ENCODE data around the gene ADCK1. TPM values are rescaled to one million over a fixed set of nuclear protein-coding genes. Genes with fewer than 3 reads are reported as not detected.
"Not testable (repeated sequence)": the region's sequence is repeated elsewhere in the genome, so short reads cannot be mapped to it uniquely, and the experiment has no call there.

ADCK1 gene
- total RNA-seq, 1 experiment from 2014 or later: 19.0 TPM

GRCh38 chr14:77947372-77947771, 147.5 kb downstream of the ADCK1 start:
- peaks cover 24% of the 10 kb centered on the region; the same call in 1 of the 2 replicates for H3K27me3 ChIP-seq (ENCODE audit: insufficient read depth, low read depth)
- BruUV-seq (replicated peaks): no TSS peak
- no peak for TF ChIP-seq EZH2 (IDR thresholded peaks at IDR 0.05; ENCODE audit: low read depth)
- no peak for TF ChIP-seq CTCF (conservative IDR thresholded peaks at IDR 0.05)
- no peak overlapping the region for H3K4me2 ChIP-seq
- H3K4me3 ChIP-seq: no peak overlapping the region
- H3K79me2 ChIP-seq (ENCODE audit: low read depth): no peaks in the 10 kb centered on the region
- no peak overlapping the region for H3K27ac ChIP-seq
- H2AFZ ChIP-seq: no peak overlapping the region
- no peaks in the 10 kb centered on the region for H3K36me3 ChIP-seq (ENCODE audit: low read depth)
- H3K9me2 ChIP-seq (ENCODE audit: insufficient read depth): no peaks in the 10 kb centered on the region
- H4K20me1 ChIP-seq (ENCODE audit: insufficient read depth): no peaks in the 10 kb centered on the region
- CTCF ChIA-PET: no interaction called here
- H3K9me3 ChIP-seq (ENCODE audit: insufficient read depth, low read depth): 0 out of 2 replicates have a peak, but pooled peaks cover 6% of the 10 kb centered on the region
- H3F3A ChIP-seq (ENCODE audit: insufficient read depth, low read depth): no peaks in the 10 kb centered on the region
- no peaks in the 10 kb centered on the region for H3K4me1 ChIP-seq (replicated peaks; ENCODE audit: insufficient read depth)
- DNase-seq: no peak
- intact Hi-C loops (cut with micrococcal nuclease; ENCODE audit: unreplicated experiment): no loop called here
- POLR2A ChIA-PET (ENCODE audit: unreplicated experiment): no interaction called here

GRCh38 chr14:77950371-77951063, 150.6 kb downstream of the ADCK1 start:
- Histone ChIP-seq H3K4me1 (replicated peaks; ENCODE audit: insufficient read depth) (no peaks in the 10 kb centered on the region), H3K4me3 (no peak overlapping the region), H2AFZ (no peak overlapping the region), H3F3A (ENCODE audit: insufficient read depth, low read depth) (no peaks in the 10 kb centered on the region), H3K27ac (no peak overlapping the region), H3K9me2 (ENCODE audit: insufficient read depth) (no peaks in the 10 kb centered on the region), H3K4me2 (no peak overlapping the region), H3K27me3 (ENCODE audit: insufficient read depth, low read depth) (peaks cover 27% of the 10 kb centered on the region), H3K36me3 (ENCODE audit: low read depth) (no peaks in the 10 kb centered on the region), H4K20me1 (ENCODE audit: insufficient read depth) (no peaks in the 10 kb centered on the region), H3K9me3 (ENCODE audit: insufficient read depth, low read depth) (0 out of 2 replicates have a peak, but pooled peaks cover 6% of the 10 kb centered on the region), H3K79me2 (ENCODE audit: low read depth) (no peaks in the 10 kb centered on the region)
- BruUV-seq (replicated peaks): no TSS peak
- DNase-seq: no peak
- POLR2A ChIA-PET (ENCODE audit: unreplicated experiment): no interaction called here
- TF ChIP-seq CTCF (conservative IDR thresholded peaks at IDR 0.05) (no peak), EZH2 (IDR thresholded peaks at IDR 0.05; ENCODE audit: low read depth) (no peak)
- intact Hi-C loops (cut with micrococcal nuclease; ENCODE audit: unreplicated experiment): no loop called here
- CTCF ChIA-PET: no interaction called here

- Histone ChIP-seq H3K27me3 (ENCODE audit: insufficient read depth, low read depth) (peaks cover 37% of the 10 kb centered on the region), H3K4me1 (replicated peaks; ENCODE audit: insufficient read depth) (no peaks in the 10 kb centered on the region), H3K9me3 (ENCODE audit: insufficient read depth, low read depth) (no peaks in the 10 kb centered on the region), H3K36me3 (ENCODE audit: low read depth) (no peaks in the 10 kb centered on the region), H3K4me2 (no peak overlapping the region), H2AFZ (no peak overlapping the region), H4K20me1 (ENCODE audit: insufficient read depth) (no peaks in the 10 kb centered on the region), H3K79me2 (ENCODE audit: low read depth) (no peaks in the 10 kb centered on the region), H3K4me3 (no peak overlapping the region), H3K27ac (no peak overlapping the region), H3F3A (ENCODE audit: insufficient read depth, low read depth) (no peaks in the 10 kb centered on the region), H3K9me2 (ENCODE audit: insufficient read depth) (no peaks in the 10 kb centered on the region)
- CTCF ChIA-PET: no interaction called here
- no TSS peak for BruUV-seq (replicated peaks)
- POLR2A ChIA-PET (ENCODE audit: unreplicated experiment): no interaction called here
- intact Hi-C loops (cut with micrococcal nuclease; ENCODE audit: unreplicated experiment): no loop called here
- no peak for TF ChIP-seq EZH2 (IDR thresholded peaks at IDR 0.05; ENCODE audit: low read depth)
- no peak for TF ChIP-seq CTCF (conservative IDR thresholded peaks at IDR 0.05)
- DNase-seq: no peak
Measured at GRCh38 chr14:77955816-77956484, 156.0 kb downstream of the ADCK1 start.

GRCh38 chr14:77959686-77960085, 159.8 kb downstream of the ADCK1 start:
- BruUV-seq (replicated peaks); H3K9me2 ChIP-seq (ENCODE audit: insufficient read depth); H3K79me2 ChIP-seq (ENCODE audit: low read depth); H4K20me1 ChIP-seq (ENCODE audit: insufficient read depth); H3K36me3 ChIP-seq (ENCODE audit: low read depth); H2AFZ ChIP-seq; POLR2A ChIA-PET (ENCODE audit: unreplicated experiment); H3K9me3 ChIP-seq (ENCODE audit: insufficient read depth, low read depth); DNase-seq; H3K27ac ChIP-seq; H3K4me1 ChIP-seq (replicated peaks; ENCODE audit: insufficient read depth); CTCF ChIA-PET; H3F3A ChIP-seq (ENCODE audit: insufficient read depth, low read depth); H3K4me3 ChIP-seq; H3K4me2 ChIP-seq: not testable (repeated sequence)
- intact Hi-C loops (cut with micrococcal nuclease; ENCODE audit: unreplicated experiment): loop anchor here (10.0 kb wide), 1 partner anchor 305 kb away; no protein-coding TSS in a partner anchor
- H3K27me3 ChIP-seq (ENCODE audit: insufficient read depth, low read depth): peaks cover 37% of the 10 kb centered on the region

All from PC-9 (cell line).